HG03469 (cell line): ENCODE measurements around the gene TNP2.
"Not testable (repeated sequence)": the region's sequence is repeated elsewhere in the genome, so short reads cannot be mapped to it uniquely, and the experiment has no call there.

ENCODE experiments used
- ATAC-seq: cut with Tn5 transposase; IDR thresholded peaks from one replicate; pipeline ENCODE4 v1.9.1; 2021; ENCODE audit warnings: mild to moderate bottlenecking, moderate library complexity, moderate number of reproducible peaks; ENCODE audit not compliant: unreplicated experiment

The TNP2 gene

DNA sequence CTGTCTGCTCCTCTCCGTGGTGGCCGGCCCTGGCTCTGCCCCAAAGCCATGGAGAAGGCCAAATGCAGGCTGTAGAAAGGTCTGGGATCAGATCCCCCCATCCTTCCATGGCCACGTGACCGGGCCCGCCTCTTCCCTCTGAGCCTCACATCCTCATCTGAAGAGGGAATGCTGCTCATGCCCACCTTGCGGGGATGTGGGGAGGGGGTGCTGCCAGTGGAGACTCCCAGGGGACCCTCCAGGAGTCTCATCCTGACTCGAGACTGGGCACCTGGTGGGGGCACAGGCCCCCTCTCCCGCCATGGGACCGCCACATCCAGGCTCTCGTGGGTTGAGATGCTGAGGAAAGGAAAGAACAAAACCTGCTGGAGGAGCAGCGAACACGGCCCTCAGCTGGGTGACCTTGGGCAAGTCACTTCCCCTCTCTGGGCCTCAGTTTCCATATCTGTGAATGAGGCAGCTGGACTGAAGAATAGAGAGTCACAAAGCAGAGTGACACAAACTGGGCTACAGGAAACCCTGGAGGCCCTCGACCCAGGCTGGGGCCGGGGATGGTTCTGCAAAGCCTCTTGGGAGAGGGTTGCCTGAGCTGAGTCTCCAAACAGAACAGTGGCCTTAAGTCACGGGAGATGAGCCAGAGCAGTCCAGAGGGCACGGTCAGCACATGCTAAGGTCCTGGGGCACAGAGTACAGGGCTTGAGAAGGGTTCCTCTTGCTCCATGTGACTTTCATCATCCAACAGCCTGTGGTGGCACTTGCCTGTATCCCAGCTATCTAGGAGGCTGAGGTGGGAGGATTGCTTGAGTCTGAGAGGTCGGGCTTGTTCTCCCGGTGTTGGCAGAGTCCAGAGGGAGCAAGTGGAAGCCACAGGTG lies 43.2 kb downstream of the TNP2 start:
- ATAC-seq, result no peak

DNA sequence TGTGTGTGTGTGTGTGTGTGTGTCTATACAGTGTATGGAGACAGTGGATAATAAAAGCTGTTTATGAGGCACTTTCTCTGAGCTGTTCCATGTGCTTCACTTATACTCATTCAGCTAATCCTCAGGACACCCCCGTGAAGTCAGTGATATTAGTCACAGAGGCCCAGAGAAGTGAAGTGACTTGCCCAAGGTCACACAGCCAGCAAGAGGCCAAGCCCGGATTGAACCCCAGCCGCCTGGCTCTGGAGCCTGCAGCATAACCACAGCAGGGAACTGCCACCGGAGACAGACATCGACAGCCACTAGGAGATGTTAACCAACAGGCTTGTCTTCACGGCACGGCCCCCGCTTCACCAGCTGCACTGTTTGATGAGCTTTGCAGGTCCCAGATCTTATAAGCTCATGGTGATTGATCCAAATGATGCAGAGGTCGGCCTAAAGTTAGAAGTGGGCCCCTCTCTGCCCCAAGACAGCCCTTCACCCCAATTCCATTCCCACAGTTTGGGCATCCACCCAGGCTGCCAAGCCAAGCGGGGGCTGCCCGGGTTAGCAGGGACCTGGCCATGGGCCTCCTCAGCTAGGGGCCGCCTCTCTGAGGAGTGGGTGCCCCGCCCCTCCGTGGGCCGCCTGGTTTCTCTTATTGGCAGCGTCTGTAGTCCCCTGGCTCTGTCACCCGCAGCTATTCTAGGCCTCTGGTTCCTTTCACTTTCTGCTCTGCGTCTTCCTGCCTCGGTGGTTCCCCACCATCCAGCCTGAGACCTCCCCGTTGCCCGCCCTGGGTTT lies 44.0 kb downstream of the TNP2 start:
- ATAC-seq, result peak; percentile 53

DNA sequence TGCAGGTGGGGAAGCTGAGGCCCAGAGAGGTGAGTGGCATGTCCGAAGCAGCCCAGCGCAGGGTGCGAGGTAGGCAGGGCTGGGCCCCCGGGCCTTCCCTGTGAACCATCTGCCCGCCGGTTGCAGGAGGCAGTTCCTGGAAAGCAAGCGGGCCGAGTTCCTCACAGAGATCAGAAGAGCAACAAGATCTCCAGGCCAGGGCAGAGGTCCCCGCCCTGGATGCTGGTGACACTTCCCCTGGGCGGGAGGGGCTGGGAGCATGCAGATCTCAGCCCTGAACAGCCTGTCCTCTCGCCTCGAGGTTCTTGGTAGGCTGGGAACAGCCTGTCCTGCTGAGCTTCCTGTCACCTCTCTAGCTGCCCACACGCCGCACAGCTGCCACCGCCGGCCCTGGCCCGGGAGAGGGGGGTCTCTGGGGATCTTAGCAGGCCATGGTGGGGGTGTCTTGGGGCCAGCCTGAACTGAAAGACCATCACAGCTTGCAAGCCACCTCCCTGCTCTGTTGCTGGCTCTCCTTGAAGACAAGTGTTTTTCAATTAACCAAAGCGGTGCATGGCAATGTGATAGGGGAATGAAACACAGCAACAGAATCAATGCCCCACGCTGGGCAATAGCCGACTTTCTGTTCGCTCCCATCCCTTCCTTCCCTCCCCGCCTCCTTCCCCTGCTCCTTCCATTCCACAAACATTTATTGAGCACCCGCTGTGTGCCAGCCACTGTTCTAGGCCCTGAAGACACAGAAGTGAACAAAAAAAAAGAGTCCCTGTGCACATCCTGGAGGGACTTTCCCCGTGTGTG lies 44.8 kb downstream of the TNP2 start:
- ATAC-seq, result no peak

DNA sequence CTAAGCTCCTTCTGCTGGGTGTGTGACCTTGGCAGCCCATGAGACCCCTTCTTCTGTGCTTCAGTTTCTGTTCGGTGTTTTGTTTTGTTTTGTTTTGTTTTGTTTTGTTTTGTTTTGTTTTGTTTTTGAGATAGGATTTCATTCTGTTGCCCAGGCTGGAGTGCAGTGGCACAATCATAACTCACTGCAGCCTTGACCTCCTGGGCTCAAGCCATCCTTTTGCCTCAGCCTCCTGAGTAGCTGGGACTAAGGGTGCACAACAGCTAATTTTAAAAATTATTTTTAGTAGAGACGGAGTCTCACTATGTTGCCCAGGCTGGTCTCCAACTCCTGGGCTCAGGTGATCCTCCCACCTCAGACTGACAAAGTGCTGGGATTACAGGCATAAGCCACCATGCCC lies 48.6 kb downstream of the TNP2 start:
- not testable (repeated sequence) for ATAC-seq

GRCh38 chr16:11219178-11219577 lies 49.9 kb downstream of the TNP2 start:
- ATAC-seq, result no peak

DNA sequence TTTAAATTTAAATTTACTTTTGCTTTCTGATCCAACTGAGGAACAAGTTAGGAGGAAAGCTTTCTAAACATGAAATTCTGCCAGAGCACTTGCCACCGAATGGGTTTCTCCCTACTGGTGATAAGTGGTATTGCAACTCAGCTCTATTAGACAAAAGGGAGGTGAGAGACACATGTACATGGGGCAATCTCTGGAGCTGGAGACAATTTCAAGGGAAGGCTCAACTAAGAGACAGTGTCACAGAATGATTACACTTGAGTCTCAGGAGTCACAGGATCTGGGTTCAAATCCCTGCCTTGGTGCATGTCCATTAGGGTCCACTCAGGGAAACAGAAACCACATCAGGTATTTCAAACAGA lies 50.5 kb downstream of the TNP2 start:
- ATAC-seq, result no peak
